Dermis lymphatic vessel endothelial cell (primary cell): ENCODE measurements around the gene HDGFL3. TPM values are rescaled to one million over a fixed set of nuclear protein-coding genes. Genes with fewer than 3 reads are reported as not detected.

ENCODE experiments used
- total RNA-seq: library from RNA; depleted of rRNA; stranded (reverse); fragments of >200 nt; gene quantifications from 2 replicates; pipeline ENCODE4 v1.2.1, GENCODE V29; 2014

HDGFL3 gene
- total RNA-seq: 55.6 and 87.2 TPM in 2 replicates

GRCh38 chr15:83207660-83208366 lies at the start of gene HDGFL3:
TSS of gene HDGFL3 (minus strand) at chr15:83207823. CDS start at chr15:83207414, 409 bp downstream.

GRCh38 chr15:83106994-83107840 lies 100.4 kb downstream of the HDGFL3 start, which contains the start of gene TM6SF1:
TSS of gene TM6SF1 (plus strand) at chr15:83107645. CDS start at chr15:83107681, 36 bp downstream.

Other genes starting within 250 kb of the HDGFL3 start
- 27.6 TPM in 2 replicates for gene RAMAC, start 221.6 kb downstream of the HDGFL3 start, total RNA-seq
- 8.3 and 21.1 TPM in 2 replicates for gene C15orf40, start 196.2 kb downstream of the HDGFL3 start, total RNA-seq
- 112 and 117 TPM in 2 replicates for gene BTBD1, start 140.6 kb downstream of the HDGFL3 start, total RNA-seq
- 19.7 and 30.3 TPM in 2 replicates for gene TM6SF1, start 100.2 kb downstream of the HDGFL3 start, total RNA-seq
- 1.1 and 2.8 TPM in 2 replicates for gene BNC1, start 76.8 kb upstream of the HDGFL3 start, total RNA-seq
- gene SH3GL3, start 239.5 kb upstream of the HDGFL3 start, total RNA-seq: not detected in 2 replicates